CD4-positive, alpha-beta T cell treated with Interferon gamma for 1 hour (primary cell): ENCODE measurements around the gene ARL5C.

Experiments used
- DNase-seq: peaks from one replicate; pipeline ENCODE4 v3.0.0-alpha.2; 2020

Gene ARL5C

GRCh38 chr17:39166437-39167335, 725 bp upstream of the ARL5C start:
- no peak for DNase-seq

GRCh38 chr17:39165178-39165840, 652 bp downstream of the ARL5C start:
- no peak for DNase-seq

- peak; percentile 76 for DNase-seq
Observed at GRCh38 chr17:39164675-39165143, 1.3 kb downstream of the ARL5C start.

GRCh38 chr17:39161962-39162361, 4.0 kb downstream of the ARL5C start:
- DNase-seq: no peak

- no peak for DNase-seq
Observed at GRCh38 chr17:39158623-39159022, 7.3 kb downstream of the ARL5C start.

GRCh38 chr17:39156491-39156890, 9.5 kb downstream of the ARL5C start:
- DNase-seq: no peak

GRCh38 chr17:39155654-39156053, 10.3 kb downstream of the ARL5C start:
- DNase-seq: no peak

GRCh38 chr17:39153599-39154051, 12.3 kb downstream of the ARL5C start:
- DNase-seq: peak; percentile 91

- peak; percentile 10 for DNase-seq
Observed at GRCh38 chr17:39151943-39152818, 13.8 kb downstream of the ARL5C start.

- peak; percentile 7 for DNase-seq
Observed at GRCh38 chr17:39151150-39151942, 14.6 kb downstream of the ARL5C start, which contains the start of gene PLXDC1. PLXDC1 (minus strand) TSS chr17:39151637; CDS start chr17:39151437, 200 bp downstream.

- no peak for DNase-seq
Observed at GRCh38 chr17:39150795-39151149, 15.2 kb downstream of the ARL5C start.

GRCh38 chr17:39150104-39150634, 15.8 kb downstream of the ARL5C start:
- DNase-seq: no peak

- DNase-seq: no peak
Observed at GRCh38 chr17:39147221-39148185, 18.5 kb downstream of the ARL5C start.

- no peak for DNase-seq
Observed at GRCh38 chr17:39146273-39146672, 19.7 kb downstream of the ARL5C start.

GRCh38 chr17:39145143-39145542, 20.8 kb downstream of the ARL5C start:
- no peak for DNase-seq

GRCh38 chr17:39144416-39144840, 21.5 kb downstream of the ARL5C start:
- no peak for DNase-seq

GRCh38 chr17:39143552-39144093, 22.3 kb downstream of the ARL5C start:
- no peak for DNase-seq

- no peak for DNase-seq
Observed at GRCh38 chr17:39141915-39142664, 23.9 kb downstream of the ARL5C start.

GRCh38 chr17:39141294-39141693, 24.7 kb downstream of the ARL5C start:
- DNase-seq: no peak
